ENCODE results near the gene CNTNAP2. TPM values are rescaled to one million over a fixed set of nuclear protein-coding genes. Genes with fewer than 3 reads are reported as not detected.

CNTNAP2 gene
- total RNA-seq, 1 donor from 2014 or later: 4.2 TPM

- DNase-seq (ENCODE audit: low spot score in 2 of 2, unreplicated experiment in 2 of 2): no peak
- Mint-ChIP-seq H3K9me3 (no peaks in the 10 kb centered on the region), H3K36me3 (no peaks in the 10 kb centered on the region), H3K27ac (no peak overlapping the region), H3K27me3 (ENCODE audit: low read depth) (peaks cover 8% of the 10 kb centered on the region), H3K4me1 (peaks cover 9% of the 10 kb centered on the region), H3K4me3 (no peak overlapping the region)
- TF ChIP-seq CTCF (IDR thresholded peaks at IDR 0.05; ENCODE audit: unreplicated experiment): no peak
Measured at GRCh38 chr7:148187471-148187870, 2070.9 kb downstream of the CNTNAP2 start.

GRCh38 chr7:148191391-148192065 is 2074.9 kb downstream of the CNTNAP2 start:
- H3K9me3 Mint-ChIP-seq: no peaks in the 10 kb centered on the region
- H3K27ac Mint-ChIP-seq: no peak overlapping the region

GRCh38 chr7:148192491-148192890 is 2075.9 kb downstream of the CNTNAP2 start:
- Mint-ChIP-seq H3K9me3 (no peaks in the 10 kb centered on the region), H3K4me1 (no peaks in the 10 kb centered on the region), H3K4me3 (no peak overlapping the region)

More at GRCh38 chr7:148191391-148192065, 2074.9 kb downstream of the CNTNAP2 start:
- no peak for TF ChIP-seq CTCF (IDR thresholded peaks at IDR 0.05; ENCODE audit: unreplicated experiment)
- no peak for DNase-seq (ENCODE audit: low spot score in 2 of 2, unreplicated experiment in 2 of 2)
- H3K4me3 Mint-ChIP-seq: no peak overlapping the region
- no peaks in the 10 kb centered on the region for H3K36me3 Mint-ChIP-seq
- no peaks in the 10 kb centered on the region for H3K4me1 Mint-ChIP-seq
- H3K27me3 Mint-ChIP-seq (ENCODE audit: low read depth): peaks cover 10% of the 10 kb centered on the region

GRCh38 chr7:148201992-148202391 is 2085.4 kb downstream of the CNTNAP2 start:
- Mint-ChIP-seq H3K9me3 (no peaks in the 10 kb centered on the region), H3K4me1 (no peaks in the 10 kb centered on the region), H3K4me3 (no peak overlapping the region), H3K27me3 (ENCODE audit: low read depth) (peaks cover 26% of the 10 kb centered on the region), H3K27ac (no peak overlapping the region), H3K36me3 (no peaks in the 10 kb centered on the region)
- no peak for TF ChIP-seq CTCF (IDR thresholded peaks at IDR 0.05; ENCODE audit: unreplicated experiment)
- no peak for DNase-seq (ENCODE audit: low spot score in 2 of 2, unreplicated experiment in 2 of 2)

More at GRCh38 chr7:148192491-148192890, 2075.9 kb downstream of the CNTNAP2 start:
- Mint-ChIP-seq H3K27me3 (ENCODE audit: low read depth) (peaks cover 15% of the 10 kb centered on the region), H3K27ac (no peak overlapping the region), H3K36me3 (no peaks in the 10 kb centered on the region)
- no peak for DNase-seq (ENCODE audit: low spot score in 2 of 2, unreplicated experiment in 2 of 2)
- TF ChIP-seq CTCF (IDR thresholded peaks at IDR 0.05; ENCODE audit: unreplicated experiment): no peak

GRCh38 chr7:148204639-148205304 is 2088.2 kb downstream of the CNTNAP2 start:
- no peak for DNase-seq (ENCODE audit: low spot score in 2 of 2, unreplicated experiment in 2 of 2)
- TF ChIP-seq CTCF (IDR thresholded peaks at IDR 0.05; ENCODE audit: unreplicated experiment): no peak
- H3K4me3 Mint-ChIP-seq: no peak overlapping the region
- no peaks in the 10 kb centered on the region for H3K4me1 Mint-ChIP-seq
- H3K27me3 Mint-ChIP-seq (ENCODE audit: low read depth): peaks cover 23% of the 10 kb centered on the region
- H3K9me3 Mint-ChIP-seq: no peaks in the 10 kb centered on the region
- no peak overlapping the region for H3K27ac Mint-ChIP-seq
- H3K36me3 Mint-ChIP-seq: no peaks in the 10 kb centered on the region
